Cortex of kidney (tissue), 1 donor: ENCODE measurements around the gene CLEC18C.
"Not testable (repeated sequence)": the region's sequence is repeated elsewhere in the genome, so short reads cannot be mapped to it uniquely, and the experiment has no call there.

ENCODE experiments used
- DNase-seq: peaks from one replicate; lab custom pipeline; 2025; lab: John Stamatoyannopoulos, UW

The CLEC18C gene

DNA sequence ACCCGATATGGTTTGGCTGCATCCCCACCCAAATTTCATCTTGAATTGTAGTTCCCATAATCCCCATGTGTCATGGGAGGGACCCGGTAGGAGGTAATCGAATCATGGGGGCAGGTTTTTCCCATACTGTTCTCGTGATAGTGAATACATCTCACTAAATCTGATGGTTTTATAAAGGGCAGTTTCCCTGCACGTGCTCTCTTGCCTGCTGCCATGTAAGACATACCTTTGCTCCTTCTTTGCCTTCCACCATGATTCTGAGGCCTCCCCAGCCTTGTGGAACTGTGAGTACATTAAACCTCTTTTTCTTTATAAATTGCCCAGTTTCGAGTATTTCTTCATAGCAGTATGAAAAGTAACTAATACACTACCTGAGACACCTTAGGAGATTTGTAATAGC is 32.8 kb downstream of the CLEC18C start:
- not testable (repeated sequence) for DNase-seq

DNA sequence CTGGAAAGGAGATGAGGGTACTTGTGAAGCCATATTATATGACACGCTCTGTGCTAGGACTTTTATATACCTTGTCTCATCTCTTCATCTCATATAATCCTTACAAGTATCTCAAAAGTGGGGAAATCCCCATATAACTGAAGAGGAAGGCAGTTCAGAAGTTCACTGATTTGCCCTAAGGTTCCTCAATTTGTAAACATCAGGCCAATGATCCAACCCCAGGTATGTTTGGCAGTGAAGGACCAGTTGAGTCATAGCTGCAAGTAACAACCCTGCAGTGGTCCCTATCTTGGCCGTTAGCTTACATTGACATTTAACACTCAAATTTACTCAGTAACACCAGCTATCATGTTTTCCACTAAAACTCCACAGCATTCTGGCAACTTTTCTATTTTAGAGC is 45.0 kb downstream of the CLEC18C start:
- not testable (repeated sequence) for DNase-seq

DNA sequence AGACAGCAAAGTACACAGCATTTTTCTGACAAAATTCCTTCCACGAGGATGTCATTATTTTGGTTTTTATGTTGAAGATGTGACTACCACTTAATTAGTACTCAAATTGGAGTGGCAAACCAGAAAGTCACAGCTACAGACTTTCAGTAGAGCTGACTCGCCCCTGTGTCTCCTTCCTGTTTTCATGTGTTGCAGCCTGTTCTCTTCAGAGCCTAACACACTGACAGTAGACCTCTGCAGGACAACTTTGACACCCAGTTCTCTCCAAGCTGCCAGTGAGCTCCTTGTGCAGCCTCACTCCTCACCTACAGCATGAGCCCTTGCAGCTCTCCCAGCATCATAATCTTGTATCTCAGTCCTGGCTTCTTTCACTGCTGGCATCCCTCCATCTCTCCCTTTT is 49.0 kb downstream of the CLEC18C start:
- DNase-seq: not testable (repeated sequence)

DNA sequence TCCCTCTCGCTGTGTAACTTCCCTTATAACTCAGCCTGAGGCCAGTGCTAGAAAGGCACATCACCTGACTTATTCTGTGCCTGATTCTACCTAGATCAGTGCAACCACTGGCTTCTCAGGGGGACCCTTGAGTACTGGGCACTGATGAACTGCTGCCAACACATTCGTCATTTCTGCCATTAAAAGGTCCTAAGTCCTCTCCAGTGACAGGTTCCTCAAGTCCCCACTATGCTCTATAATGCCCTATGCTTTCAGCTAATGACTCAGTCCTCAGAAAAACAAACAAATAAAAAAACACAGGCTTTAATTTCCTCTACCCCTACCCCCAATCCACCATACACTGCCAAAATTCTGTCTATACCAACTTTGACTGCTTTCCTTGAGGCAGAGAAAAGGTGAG is 49.6 kb downstream of the CLEC18C start:
- not testable (repeated sequence) for DNase-seq

DNA sequence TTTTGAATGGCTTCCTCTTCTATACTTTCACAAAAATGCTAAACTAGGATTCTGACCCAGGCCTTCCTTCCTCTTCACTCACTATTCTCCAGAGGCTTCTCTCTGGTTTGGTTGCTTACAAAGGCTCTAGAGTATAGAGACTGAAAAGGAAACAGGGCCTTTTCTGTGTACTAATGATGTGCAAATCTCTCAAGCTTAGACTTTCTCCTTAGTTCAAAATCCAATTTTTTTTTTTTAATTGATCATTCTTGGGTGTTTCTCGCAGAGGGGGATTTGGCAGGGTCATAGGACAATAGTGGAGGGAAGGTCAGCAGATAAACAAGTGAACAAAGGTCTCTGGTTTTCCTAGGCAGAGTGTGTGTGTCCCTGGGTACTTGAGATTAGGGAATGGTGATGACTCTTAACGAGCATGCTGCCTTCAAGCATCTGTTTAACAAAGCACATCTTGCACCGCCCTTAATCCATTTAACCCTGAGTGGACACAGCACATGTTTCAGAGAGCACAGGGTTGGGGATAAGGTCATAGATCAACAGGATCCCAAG is 50.5 kb downstream of the CLEC18C start:
- not testable (repeated sequence) for DNase-seq

DNA sequence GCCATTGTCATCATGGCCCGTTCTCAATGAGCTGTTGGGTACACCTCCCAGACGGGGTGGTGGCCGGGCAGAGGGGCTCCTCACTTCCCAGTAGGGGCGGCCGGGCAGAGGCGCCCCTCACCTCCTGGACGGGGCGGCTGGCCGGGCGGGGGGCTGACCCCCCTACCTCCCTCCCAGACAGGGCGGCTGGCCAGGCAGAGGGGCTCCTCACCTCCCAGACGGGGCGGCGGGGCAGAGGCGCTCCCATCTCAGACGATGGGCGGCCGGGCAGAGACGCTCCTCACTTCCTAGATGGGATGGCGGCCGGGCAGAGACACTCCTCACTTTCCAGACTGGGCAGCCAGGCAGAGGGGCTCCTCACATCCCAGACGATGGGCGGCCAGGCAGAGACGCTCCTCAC is 51.1 kb downstream of the CLEC18C start:
- not testable (repeated sequence) for DNase-seq

DNA sequence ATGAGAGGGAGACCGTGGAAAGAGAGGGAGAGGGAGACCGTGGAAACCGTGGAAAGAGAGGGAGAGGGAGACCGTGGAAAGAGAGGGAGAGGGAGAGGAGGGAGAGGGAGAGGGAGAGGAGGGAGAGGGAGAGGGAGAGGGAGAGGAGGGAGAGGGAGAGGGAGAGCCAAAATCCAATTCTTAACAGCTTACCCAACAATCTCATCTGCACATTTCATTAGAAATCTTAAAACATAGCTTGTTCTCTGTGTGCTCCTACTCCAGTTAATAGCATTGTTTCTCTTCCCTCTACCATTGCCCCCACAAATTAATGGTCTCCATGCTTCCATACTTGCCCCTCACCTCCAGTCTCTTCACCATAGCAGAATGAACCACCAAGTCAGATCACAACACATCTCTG is 51.8 kb downstream of the CLEC18C start:
- not testable (repeated sequence) for DNase-seq

DNA sequence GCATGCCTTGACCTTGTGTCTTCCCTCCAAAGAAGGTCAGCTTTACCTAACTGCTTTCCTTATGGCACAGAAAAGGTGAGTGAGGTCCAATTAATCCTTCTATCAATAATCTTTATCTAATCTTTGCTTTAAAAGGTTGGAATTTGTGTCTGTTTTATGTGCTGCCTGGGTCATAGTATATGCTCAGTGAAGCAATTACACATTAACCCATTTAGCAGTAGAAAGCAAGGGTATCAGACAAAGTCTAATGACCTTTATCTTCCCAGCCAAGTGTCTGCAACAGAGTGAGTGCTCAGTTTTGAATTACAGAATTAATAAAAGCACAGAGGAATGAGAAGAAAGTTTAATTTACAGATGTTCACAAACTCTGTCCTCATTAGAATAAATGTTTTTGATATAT is 52.4 kb downstream of the CLEC18C start:
- not testable (repeated sequence) for DNase-seq

DNA sequence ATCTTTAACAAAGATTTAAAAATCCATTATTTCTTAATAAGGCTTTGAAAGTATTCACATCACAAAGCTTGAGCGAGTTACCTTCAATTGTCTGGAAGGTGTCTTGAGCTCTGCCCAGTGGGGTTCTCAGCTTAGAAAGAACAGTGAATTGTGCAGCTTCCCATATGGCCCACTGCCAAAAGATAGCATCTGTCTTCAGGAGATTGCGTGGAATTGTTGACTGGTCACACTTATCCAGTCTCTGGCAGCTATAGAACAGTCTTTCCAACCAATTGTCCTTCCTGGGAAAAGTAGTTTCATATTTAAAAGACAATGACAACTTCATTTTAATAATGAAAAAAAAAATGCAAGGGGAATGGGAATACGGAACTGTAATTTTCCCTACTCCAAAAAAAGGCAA is 58.2 kb downstream of the CLEC18C start:
- DNase-seq: not testable (repeated sequence)
